MM.1S (cell line): ENCODE measurements around the gene SSC4D.
"Not testable (repeated sequence)": the region's sequence is repeated elsewhere in the genome, so short reads cannot be mapped to it uniquely, and the experiment has no call there.

ENCODE experiments used
- DNase-seq: peaks from one replicate; pipeline ENCODE4 v3.0.0-alpha.2; 2015
- H2AFZ ChIP-seq: fragments of 300-600 bp; sonication (generic); 2 replicates; pipeline ENCODE4 v1.6.0; 2016; ENCODE audit warnings: antibody characterized with exemption, low read length
- H3F3A ChIP-seq: fragments of 300-600 bp; sonication (generic); 2 replicates; pipeline ENCODE4 v1.6.1; 2016; ENCODE audit warnings: mild to moderate bottlenecking, antibody characterized with exemption, low read length, moderate library complexity, mixed read lengths; ENCODE audit not compliant: insufficient read depth
- H3K27ac ChIP-seq: fragments of 300-600 bp; sonication (generic); 2 replicates; pipeline ENCODE4 v1.5.1; 2016; ENCODE audit warnings: mild to moderate bottlenecking, low read length
- H3K27me3 ChIP-seq: fragments of 300-600 bp; sonication (generic); replicated peaks from 2 replicates; pipeline ENCODE4 v1.6.0; 2016; ENCODE audit warnings: low read length; ENCODE audit not compliant: insufficient read depth
- H3K36me3 ChIP-seq: fragments of 300-600 bp; sonication (generic); replicated peaks from 2 replicates; pipeline ENCODE4 v1.6.1; 2016; ENCODE audit warnings: mild to moderate bottlenecking, low read length, mixed read lengths; ENCODE audit not compliant: insufficient read depth
- H3K4me1 ChIP-seq: fragments of 300-600 bp; sonication (generic); 2 replicates; pipeline ENCODE4 v1.6.1; 2016; ENCODE audit warnings: low read length, mixed read lengths
- H3K4me2 ChIP-seq: fragments of 300-600 bp; sonication (generic); 2 replicates; pipeline ENCODE4 v1.6.0; 2016; ENCODE audit warnings: low read depth, low read length
- H3K4me3 ChIP-seq: fragments of 300-600 bp; sonication (generic); 2 replicates; pipeline ENCODE4 v1.5.1; 2016; ENCODE audit warnings: low read length, mixed read lengths
- H3K79me2 ChIP-seq: fragments of 300-600 bp; sonication (generic); 2 replicates; pipeline ENCODE4 v1.6.1; 2016; ENCODE audit warnings: mixed run types, low read length, mixed read lengths
- H3K9ac ChIP-seq: fragments of 300-600 bp; sonication (generic); 2 replicates; pipeline ENCODE4 v1.6.1; 2016; ENCODE audit warnings: low read length, mixed read lengths
- H3K9me2 ChIP-seq: fragments of 300-600 bp; sonication (generic); replicated peaks from 2 replicates; pipeline ENCODE4 v1.6.1; 2016; ENCODE audit warnings: mild to moderate bottlenecking, low read length, mixed read lengths; ENCODE audit not compliant: insufficient read depth
- H3K9me3 ChIP-seq: fragments of 300-600 bp; sonication (generic); replicated peaks from 2 replicates; pipeline ENCODE4 v1.6.1; 2016; ENCODE audit warnings: mild to moderate bottlenecking, low read length, mixed read lengths; ENCODE audit not compliant: insufficient read depth
- H4K20me1 ChIP-seq: fragments of 300-600 bp; sonication (generic); 2 replicates; pipeline ENCODE4 v1.6.1; 2016; ENCODE audit warnings: mild to moderate bottlenecking, low read length, moderate library complexity, mixed read lengths; ENCODE audit not compliant: insufficient read depth
- EZH2 ChIP-seq: fragments of 300-600 bp; sonication (generic); optimal IDR thresholded peaks from 2 replicates; pipeline ENCODE3; 2017; ENCODE audit warnings: low read depth, mild to moderate bottlenecking, antibody characterized with exemption, low read length, mixed read lengths
- EZH2phosphoT487 ChIP-seq: fragments of 300-600 bp; sonication (generic); IDR thresholded peaks from 2 replicates; pipeline ENCODE4 v1.6.1; 2018; ENCODE audit warnings: antibody characterized with exemption, low read length
- TF ChIP-seq, protein P1 (sequence below): fragments of 300-600 bp; sonication (generic); IDR thresholded peaks from 2 replicates; pipeline ENCODE4 v1.5.1; 2016; ENCODE audit warnings: antibody characterized with exemption, low read length, mixed read lengths

Gene SSC4D

DNA sequence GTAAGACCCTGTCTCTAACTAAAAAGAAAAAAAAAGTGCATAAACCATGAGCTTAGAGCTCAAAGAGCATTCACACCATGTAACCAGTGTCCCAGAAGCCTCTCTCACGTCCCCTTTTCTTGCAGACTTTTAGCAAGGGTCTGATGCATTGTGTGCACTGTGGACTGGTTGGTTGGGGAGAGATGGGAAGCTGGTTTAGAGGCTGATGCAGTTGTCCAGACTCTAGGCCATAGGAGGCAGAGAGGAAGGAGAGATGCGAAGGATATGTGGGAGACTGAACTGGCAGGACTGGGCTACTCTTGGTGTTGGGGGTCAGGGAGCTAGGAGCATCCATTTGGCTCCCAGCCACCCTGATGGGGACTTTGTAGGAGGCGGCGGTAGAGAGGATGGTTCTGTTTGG, 1.8 kb downstream of the SSC4D start:
- no peaks in the 10 kb centered on the region for H3K36me3 ChIP-seq
- DNase-seq = no peak
- H3K27ac ChIP-seq = no peak overlapping the region
- H3K27me3 ChIP-seq = no peaks in the 10 kb centered on the region
- TF ChIP-seq EZH2phosphoT487 = no peak
- no peak for TF ChIP-seq EZH2
- TF ChIP-seq, protein P1, sequence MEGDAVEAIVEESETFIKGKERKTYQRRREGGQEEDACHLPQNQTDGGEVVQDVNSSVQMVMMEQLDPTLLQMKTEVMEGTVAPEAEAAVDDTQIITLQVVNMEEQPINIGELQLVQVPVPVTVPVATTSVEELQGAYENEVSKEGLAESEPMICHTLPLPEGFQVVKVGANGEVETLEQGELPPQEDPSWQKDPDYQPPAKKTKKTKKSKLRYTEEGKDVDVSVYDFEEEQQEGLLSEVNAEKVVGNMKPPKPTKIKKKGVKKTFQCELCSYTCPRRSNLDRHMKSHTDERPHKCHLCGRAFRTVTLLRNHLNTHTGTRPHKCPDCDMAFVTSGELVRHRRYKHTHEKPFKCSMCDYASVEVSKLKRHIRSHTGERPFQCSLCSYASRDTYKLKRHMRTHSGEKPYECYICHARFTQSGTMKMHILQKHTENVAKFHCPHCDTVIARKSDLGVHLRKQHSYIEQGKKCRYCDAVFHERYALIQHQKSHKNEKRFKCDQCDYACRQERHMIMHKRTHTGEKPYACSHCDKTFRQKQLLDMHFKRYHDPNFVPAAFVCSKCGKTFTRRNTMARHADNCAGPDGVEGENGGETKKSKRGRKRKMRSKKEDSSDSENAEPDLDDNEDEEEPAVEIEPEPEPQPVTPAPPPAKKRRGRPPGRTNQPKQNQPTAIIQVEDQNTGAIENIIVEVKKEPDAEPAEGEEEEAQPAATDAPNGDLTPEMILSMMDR = no peak
- H4K20me1 ChIP-seq = no peaks in the 10 kb centered on the region
- H2AFZ ChIP-seq = no peak overlapping the region
- no peaks in the 10 kb centered on the region for H3K79me2 ChIP-seq
- no peaks in the 10 kb centered on the region for H3K9me3 ChIP-seq
- peaks cover 4% of the 10 kb centered on the region; the same call in 1 of the 2 replicates for H3K4me1 ChIP-seq
- no peak overlapping the region for H3K9ac ChIP-seq
- no peak overlapping the region for H3K4me3 ChIP-seq
- no peak overlapping the region for H3K4me2 ChIP-seq
- no peaks in the 10 kb centered on the region for H3F3A ChIP-seq
- no peaks in the 10 kb centered on the region for H3K9me2 ChIP-seq

DNA sequence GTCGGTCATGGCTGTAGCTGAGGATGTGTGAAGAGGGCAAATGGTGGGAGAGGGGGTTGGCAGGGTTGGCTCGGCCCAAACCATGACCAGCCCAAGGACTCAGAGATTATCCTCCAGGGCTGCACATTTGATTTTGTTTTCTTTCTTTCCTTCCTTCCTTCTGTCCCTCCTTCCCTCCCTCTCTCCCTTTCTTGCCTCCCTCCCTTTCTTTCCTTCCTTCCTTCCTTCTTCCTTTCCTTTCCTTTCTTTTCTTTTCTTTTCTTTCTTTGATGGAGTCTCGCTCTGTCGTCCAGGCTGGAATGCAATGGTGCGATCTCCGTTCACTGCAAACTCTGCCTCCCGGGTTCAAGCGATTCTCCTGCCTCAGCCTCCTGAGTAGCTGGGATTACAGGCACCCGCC, 3.8 kb downstream of the SSC4D start:
- no peak for DNase-seq
- Histone ChIP-seq H3K4me3 (no peak overlapping the region), H3K27ac (no peak overlapping the region), H3K4me1 (peaks cover 4% of the 10 kb centered on the region; the same call in 1 of the 2 replicates), H4K20me1 (no peaks in the 10 kb centered on the region), H3K9me3 (no peaks in the 10 kb centered on the region), H3K9me2 (no peaks in the 10 kb centered on the region), H2AFZ (no peak overlapping the region), H3K36me3 (no peaks in the 10 kb centered on the region), H3F3A (no peaks in the 10 kb centered on the region), H3K79me2 (no peaks in the 10 kb centered on the region), H3K9ac (no peak overlapping the region), H3K27me3 (no peaks in the 10 kb centered on the region), H3K4me2 (no peak overlapping the region)
- TF ChIP-seq EZH2phosphoT487 (no peak), EZH2 (no peak)
- TF ChIP-seq, protein P1 = no peak

DNA sequence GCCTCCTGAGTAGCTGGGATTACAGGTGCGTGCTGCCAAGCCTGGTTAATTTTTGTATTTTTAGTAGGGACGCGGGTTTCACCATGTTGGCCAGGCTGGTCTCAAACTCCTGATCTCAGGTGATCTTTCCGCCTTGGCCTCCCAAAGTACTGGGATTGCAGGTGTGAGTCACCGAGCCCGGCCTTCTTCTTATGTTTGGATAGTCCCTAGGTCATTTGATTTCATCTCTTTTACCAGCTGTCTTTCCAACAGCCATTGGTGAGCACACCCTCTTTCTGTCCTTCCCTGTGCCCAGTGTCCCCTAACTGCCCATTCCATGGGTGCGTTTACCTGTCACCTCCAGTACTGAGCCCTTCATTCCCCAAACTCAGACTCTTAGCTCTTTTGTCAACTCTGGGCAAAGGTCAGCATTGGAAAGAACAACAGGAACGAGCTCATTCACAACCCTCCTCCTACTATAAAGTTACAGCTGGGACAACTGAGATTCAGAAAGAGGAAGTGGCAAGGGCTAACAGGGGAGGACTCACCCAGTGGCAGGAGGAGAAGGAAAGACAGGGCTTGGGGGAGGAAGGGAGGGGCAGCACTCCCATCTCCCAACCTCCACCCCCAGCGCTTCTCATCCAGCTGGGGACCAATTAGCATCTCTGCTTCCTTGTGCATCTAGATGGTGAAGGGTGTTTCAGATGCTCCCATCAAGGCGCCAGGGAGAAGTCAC, 5.6 kb downstream of the SSC4D start:
- Histone ChIP-seq H3K79me2 (no peaks in the 10 kb centered on the region), H3K9me2 (no peaks in the 10 kb centered on the region), H3F3A (no peaks in the 10 kb centered on the region), H2AFZ (no peak overlapping the region), H3K9ac (no peak overlapping the region), H3K27ac (no peak overlapping the region), H3K4me1 (peaks cover 4% of the 10 kb centered on the region; the same call in 1 of the 2 replicates), H3K4me3 (no peak overlapping the region), H3K27me3 (no peaks in the 10 kb centered on the region), H3K36me3 (no peaks in the 10 kb centered on the region), H4K20me1 (no peaks in the 10 kb centered on the region), H3K9me3 (no peaks in the 10 kb centered on the region), H3K4me2 (no peak overlapping the region)
- TF ChIP-seq EZH2 (no peak), EZH2phosphoT487 (no peak)
- TF ChIP-seq, protein P1 = no peak
- no peak for DNase-seq

DNA sequence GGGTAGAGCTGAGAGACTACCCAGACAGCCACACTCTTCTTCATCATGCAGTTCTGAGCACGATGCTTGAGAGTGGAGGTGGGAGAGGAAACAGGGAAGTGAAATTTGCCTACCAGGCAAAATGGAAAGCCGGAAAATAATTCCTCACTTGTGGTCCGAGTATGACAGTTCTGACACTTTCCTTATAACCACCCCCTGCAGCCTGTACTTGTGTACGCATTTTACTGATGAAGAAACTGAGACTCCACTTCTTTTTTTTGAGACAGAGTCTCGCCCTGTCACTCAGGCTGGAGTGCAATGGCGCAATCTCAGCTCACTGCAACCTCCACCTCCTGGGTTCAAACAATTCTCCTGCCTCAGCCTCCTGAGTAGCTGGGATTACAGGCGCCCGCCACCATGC, 6.4 kb downstream of the SSC4D start:
- H3K27ac ChIP-seq, H3K27me3 ChIP-seq, H3K4me3 ChIP-seq, H3K9ac ChIP-seq, H3F3A ChIP-seq, H3K36me3 ChIP-seq, H4K20me1 ChIP-seq, DNase-seq, H3K9me2 ChIP-seq, H3K9me3 ChIP-seq, H3K4me2 ChIP-seq, H2AFZ ChIP-seq, H3K79me2 ChIP-seq, H3K4me1 ChIP-seq: not testable (repeated sequence)
